Omental fat pad (tissue), 4 donors: ENCODE results near the gene KRTAP13-4. TPM values are rescaled to one million over a fixed set of nuclear protein-coding genes. Genes with fewer than 3 reads are reported as not detected.

Experiments used
- ATAC-seq: fragments of 150-250 bp; one replicate; pipeline ENCODE4 v1.9.1; 2016; ENCODE audit warnings: mild to moderate bottlenecking, moderate library complexity; ENCODE audit not compliant: low FRiP score
- DNase-seq: peaks from one replicate; pipeline ENCODE4 v3.0.0-alpha.2; 2019; ENCODE audit warnings: low spot score
- total RNA-seq, 4 donors: library from RNA; depleted of rRNA; stranded (reverse); fragments of >200 nt; gene quantifications; one replicate each; pipeline ENCODE4 v1.1.0, GENCODE V29; 2016
- TF ChIP-seq, protein P1 (sequence below), 3 donors: fragments of 450-650 bp; IDR thresholded peaks; one replicate each; pipeline ENCODE4 v1.5.1; 2016 to 2017; ENCODE audit warnings: antibody characterized with exemption in 3 of 3, mild to moderate bottlenecking in 3 of 3, moderate library complexity in 2 of 3

Gene KRTAP13-4
- total RNA-seq, 4 donors from 2014 or later, result not detected

DNA sequence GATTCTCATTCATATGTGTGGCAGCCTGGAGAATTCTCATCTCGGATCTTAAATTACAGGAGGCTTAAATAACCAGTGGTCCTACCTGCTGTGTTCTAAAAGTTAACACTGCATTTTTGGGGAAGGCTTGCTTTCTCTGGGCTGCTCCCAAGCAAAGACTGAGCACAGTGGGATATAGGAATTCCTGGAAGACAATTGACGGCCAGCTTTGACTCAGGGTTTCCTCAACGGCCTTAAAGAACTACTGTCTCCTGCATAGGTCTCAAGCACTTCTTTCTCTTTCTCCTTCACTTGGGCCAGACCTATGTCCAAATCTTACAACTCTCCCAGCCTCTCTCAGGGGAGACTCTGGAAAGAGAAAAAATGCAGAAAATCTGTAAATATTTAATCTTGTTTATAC, 3.3 kb upstream of the KRTAP13-4 start:
- DNase-seq (no peak), ATAC-seq (no peak)
- TF ChIP-seq, protein P1, sequence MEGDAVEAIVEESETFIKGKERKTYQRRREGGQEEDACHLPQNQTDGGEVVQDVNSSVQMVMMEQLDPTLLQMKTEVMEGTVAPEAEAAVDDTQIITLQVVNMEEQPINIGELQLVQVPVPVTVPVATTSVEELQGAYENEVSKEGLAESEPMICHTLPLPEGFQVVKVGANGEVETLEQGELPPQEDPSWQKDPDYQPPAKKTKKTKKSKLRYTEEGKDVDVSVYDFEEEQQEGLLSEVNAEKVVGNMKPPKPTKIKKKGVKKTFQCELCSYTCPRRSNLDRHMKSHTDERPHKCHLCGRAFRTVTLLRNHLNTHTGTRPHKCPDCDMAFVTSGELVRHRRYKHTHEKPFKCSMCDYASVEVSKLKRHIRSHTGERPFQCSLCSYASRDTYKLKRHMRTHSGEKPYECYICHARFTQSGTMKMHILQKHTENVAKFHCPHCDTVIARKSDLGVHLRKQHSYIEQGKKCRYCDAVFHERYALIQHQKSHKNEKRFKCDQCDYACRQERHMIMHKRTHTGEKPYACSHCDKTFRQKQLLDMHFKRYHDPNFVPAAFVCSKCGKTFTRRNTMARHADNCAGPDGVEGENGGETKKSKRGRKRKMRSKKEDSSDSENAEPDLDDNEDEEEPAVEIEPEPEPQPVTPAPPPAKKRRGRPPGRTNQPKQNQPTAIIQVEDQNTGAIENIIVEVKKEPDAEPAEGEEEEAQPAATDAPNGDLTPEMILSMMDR (IDR thresholded peaks at IDR 0.05), result no peak

DNA sequence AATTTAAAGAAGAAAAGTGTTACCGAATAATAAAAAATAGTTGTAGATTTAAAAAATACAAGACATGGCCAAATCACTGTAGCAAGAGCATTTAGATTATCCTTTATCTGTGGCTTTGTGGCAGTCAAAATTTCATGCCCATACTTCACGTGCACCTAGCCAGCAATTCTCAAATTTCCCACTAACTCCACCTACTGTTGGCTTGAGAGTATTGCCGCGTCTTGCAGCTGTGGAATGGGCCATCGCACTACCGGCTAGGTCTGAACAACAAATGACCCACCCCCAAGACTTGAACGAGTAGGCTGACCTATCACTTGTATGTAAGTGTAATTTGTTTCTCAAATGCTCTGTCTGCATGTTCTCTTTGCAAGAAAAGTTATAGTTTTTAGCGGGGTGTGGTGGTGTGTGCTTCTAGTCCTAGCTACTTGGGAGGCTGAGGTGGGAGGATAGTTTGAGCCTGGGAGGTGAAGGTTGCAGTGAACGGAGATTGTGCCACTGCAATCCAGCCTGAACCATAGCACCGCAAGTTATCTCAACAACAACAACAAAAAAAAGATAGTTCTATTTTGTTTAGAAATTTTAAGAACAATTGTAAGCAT, 4.1 kb downstream of the KRTAP13-4 start:
- peak; percentile 37 for ATAC-seq
- no peak for DNase-seq
- TF ChIP-seq, protein P1 (IDR thresholded peaks at IDR 0.05), result no peak

DNA sequence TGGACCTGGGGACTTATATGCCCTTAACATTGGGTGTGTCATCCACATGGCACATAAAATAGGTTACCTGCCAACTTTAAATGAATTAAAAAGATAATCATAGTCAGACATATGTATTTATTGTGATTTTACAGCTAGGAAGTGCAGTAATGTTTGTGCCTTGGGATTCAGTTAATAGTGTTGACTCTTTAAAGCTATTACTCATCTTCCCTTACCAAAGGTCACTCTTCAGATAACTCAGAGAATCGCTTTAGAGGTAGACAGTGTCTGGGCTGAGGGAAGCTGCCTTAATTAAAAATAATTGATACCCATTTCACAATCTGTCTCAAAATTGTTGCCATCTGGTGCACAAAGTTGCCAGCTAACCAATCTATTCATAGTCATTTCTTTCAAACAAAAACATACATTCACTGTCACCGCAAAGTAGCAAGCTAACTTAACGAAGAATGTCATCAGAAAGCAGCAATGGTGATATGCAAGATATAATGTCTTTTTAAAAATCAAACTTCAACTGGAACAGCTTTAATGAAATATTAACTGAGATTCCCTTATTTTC, 7.1 kb downstream of the KRTAP13-4 start:
- TF ChIP-seq, protein P1 (IDR thresholded peaks at IDR 0.05), result no peak
- DNase-seq, result no peak

DNA sequence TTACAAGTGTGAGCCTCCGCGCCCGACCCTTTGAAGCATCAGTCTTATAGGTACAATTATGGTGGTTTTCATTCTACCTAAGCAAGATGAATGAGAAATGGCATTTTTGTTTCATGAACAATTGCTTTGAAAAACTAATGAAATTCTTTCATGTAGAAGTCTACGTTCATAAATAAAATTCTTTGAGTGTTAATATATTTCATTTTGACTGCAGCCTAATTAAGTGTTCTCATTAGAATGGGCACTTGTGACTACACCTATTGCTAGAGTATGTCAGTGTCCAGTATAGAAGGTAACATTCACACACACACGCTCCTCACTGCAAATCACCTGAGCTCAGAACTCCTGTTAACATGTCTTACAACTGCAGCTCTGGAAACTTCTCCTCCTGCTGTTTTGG, 10.0 kb downstream of the KRTAP13-4 start, which contains the start of gene KRTAP15-1:
Gene KRTAP15-1 (plus strand): TSS at position 301 of the 400 bp plus-strand sequence. CDS start 53 bp downstream, at position 354.
- ATAC-seq, result no peak
- TF ChIP-seq, protein P1 (IDR thresholded peaks at IDR 0.05), result no peak
- DNase-seq, result no peak

More for the DNA sequence above, 7.1 kb downstream of the KRTAP13-4 start:
- ATAC-seq, result no peak

DNA sequence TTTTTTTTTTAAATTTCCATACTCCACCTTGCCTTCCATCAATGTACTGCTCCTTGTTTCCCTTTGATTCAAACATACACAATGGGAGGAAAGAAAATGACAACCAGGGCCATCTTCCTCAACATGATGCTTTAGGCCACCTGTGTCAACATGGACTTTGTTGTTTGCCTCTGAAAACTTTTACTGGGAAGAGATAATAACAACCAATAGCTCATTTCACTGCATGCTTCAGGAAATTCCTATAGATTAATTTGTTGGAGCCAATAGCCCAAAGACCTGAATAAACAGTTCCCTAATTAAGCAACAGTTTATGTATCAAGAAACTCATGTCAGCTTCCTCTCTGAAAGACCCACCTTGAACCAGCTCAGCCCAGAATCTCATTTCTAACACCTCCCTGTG, 13.2 kb downstream of the KRTAP13-4 start:
- ATAC-seq (no peak), DNase-seq (no peak)
- TF ChIP-seq, protein P1 (IDR thresholded peaks at IDR 0.05), result no peak

DNA sequence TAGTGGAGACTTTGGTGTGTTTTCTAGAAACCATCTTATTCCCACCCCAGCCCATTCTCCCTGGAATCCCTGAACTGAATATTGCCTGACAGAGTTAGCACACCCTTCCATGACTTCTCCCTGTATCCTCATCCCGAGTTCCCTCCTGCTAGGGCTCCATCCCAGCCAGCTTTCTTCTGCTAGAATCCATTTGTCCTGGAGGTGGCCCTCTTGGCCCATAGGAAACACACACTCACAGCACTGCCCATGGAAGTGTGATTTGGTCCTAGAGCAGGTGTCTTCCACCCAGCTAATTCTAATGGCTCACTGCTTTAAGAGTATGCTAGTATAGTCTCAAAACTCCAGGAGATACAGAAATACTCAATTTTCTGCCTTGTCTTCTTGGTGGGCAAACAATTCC, 14.2 kb downstream of the KRTAP13-4 start:
- ATAC-seq (no peak), DNase-seq (no peak)
- TF ChIP-seq, protein P1 (IDR thresholded peaks at IDR 0.05), result no peak

DNA sequence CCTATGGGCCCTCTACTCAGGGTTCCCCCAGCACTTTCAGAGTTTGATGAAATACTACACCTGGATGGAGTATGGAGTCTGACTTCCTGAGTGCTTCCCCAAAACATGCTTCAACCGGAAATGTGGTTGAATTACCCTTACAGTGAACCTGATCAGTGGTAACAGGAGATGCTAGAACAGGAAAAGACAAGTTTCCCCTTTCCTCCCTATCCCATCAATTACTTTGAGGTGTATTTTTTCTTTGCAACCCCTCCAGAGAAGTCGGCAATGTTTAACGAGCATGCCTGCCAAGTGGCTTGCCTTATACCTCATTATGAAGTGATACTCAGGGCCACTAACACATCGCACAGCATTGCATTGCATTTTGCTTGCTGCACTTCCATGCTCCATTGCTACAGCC, 17.0 kb downstream of the KRTAP13-4 start:
- ATAC-seq (no peak), DNase-seq (no peak)
- TF ChIP-seq, protein P1 (IDR thresholded peaks at IDR 0.05), result no peak
